Naive thymus-derived CD4-positive, alpha-beta T cell (primary cell): ENCODE results near the gene WFIKKN1. TPM values are rescaled to one million over a fixed set of nuclear protein-coding genes. Genes with fewer than 3 reads are reported as not detected.
A peak's percentile ranks its signal among the peaks of the same experiment; 100 is the strongest.

Experiments
- ATAC-seq: fragments of 150-1000 bp; cut with Tn5 transposase; 2 replicates; pipeline ENCODE4 v1.10.0; 2021; ENCODE audit warnings: mild to moderate bottlenecking, moderate library complexity
- CTCF ChIA-PET: fragments of 350-600 bp; sonication (Branson Sonifier 250); formaldehyde crosslinking; loops from one replicate; lab custom pipeline; 2021; ENCODE audit warnings: antibody characterized with exemption; lab: Charles Lee
- POLR2A ChIA-PET: fragments of 350-600 bp; sonication (Branson Sonifier 250); formaldehyde crosslinking; loops from one replicate; lab custom pipeline; 2021; ENCODE audit warnings: antibody characterized with exemption, inconsistent platforms; lab: Charles Lee
- DNase-seq, 9 donors: peaks; one replicate each; pipeline versions ENCODE4 v3.0.0 to v3.0.0-alpha.2; 2020 to 2022; ENCODE audit warnings: mixed read lengths in 1 of 9
- H3K27ac ChIP-seq: one replicate; pipeline ENCODE4 v1.7.0; 2013; ENCODE audit warnings: mild to moderate bottlenecking, low read depth, low read length, moderate library complexity
- H3K27me3 ChIP-seq, 2 donors: one replicate each; pipeline ENCODE4 v1.7.0; 2013; ENCODE audit warnings: low read length in 2 of 2, mild to moderate bottlenecking in 2 of 2, moderate library complexity in 2 of 2; ENCODE audit not compliant: control insufficient read depth in 2 of 2, insufficient read depth in 2 of 2
- H3K36me3 ChIP-seq, 3 experiments: 1 replicate in 2 of 3; 2 replicates in 1 of 3; pipeline ENCODE4 v1.7.0; 2013; ENCODE audit warnings: low read length in 3 of 3, mild to moderate bottlenecking in 3 of 3, moderate library complexity in 1 of 3; ENCODE audit not compliant: insufficient read depth in 3 of 3, control insufficient read depth in 2 of 3
- H3K4me1 ChIP-seq, 2 donors: one replicate each; pipeline ENCODE4 v1.7.0; 2013; ENCODE audit warnings: low read length in 2 of 2, mild to moderate bottlenecking in 2 of 2, moderate library complexity in 1 of 2; ENCODE audit not compliant: control insufficient read depth in 2 of 2, insufficient read depth in 2 of 2
- H3K4me3 ChIP-seq: 2 replicates; pipeline ENCODE4 v1.7.0; 2013; ENCODE audit warnings: mild to moderate bottlenecking, low read length
- H3K9me3 ChIP-seq, 3 experiments: 1 replicate in 2 of 3; 2 replicates in 1 of 3; pipeline ENCODE4 v1.7.0; 2013; ENCODE audit warnings: low read length in 3 of 3; ENCODE audit not compliant: control insufficient read depth in 2 of 3
- H3K27ac Mint-ChIP-seq, 9 donors: one replicate each; pipeline ENCODE4 v1.8.0; 2020 to 2022; ENCODE audit warnings: mixed read lengths in 9 of 9, mild to moderate bottlenecking in 8 of 9, moderate library complexity in 5 of 9, inconsistent platforms in 2 of 9
- H3K27me3 Mint-ChIP-seq, 5 donors: one replicate each; pipeline ENCODE4 v1.8.0; 2021 to 2022; ENCODE audit warnings: mixed read lengths in 5 of 5, mild to moderate bottlenecking in 1 of 5
- H3K36me3 Mint-ChIP-seq, 5 donors: one replicate each; pipeline ENCODE4 v1.8.0; 2020 to 2022; ENCODE audit warnings: mixed read lengths in 5 of 5, mild to moderate bottlenecking in 3 of 5, inconsistent platforms in 1 of 5
- H3K4me1 Mint-ChIP-seq, 7 donors: one replicate each; pipeline ENCODE4 v1.8.0; 2020 to 2022; ENCODE audit warnings: mixed read lengths in 7 of 7, mild to moderate bottlenecking in 3 of 7, inconsistent platforms in 1 of 7
- H3K4me3 Mint-ChIP-seq, 10 donors: one replicate each; pipeline ENCODE4 v1.8.0; 2020 to 2022; ENCODE audit warnings: mild to moderate bottlenecking in 10 of 10, mixed read lengths in 10 of 10, moderate library complexity in 6 of 10, inconsistent platforms in 2 of 10
- H3K9me3 Mint-ChIP-seq, 11 donors: one replicate each; pipeline ENCODE4 v1.8.0; 2020 to 2022; ENCODE audit warnings: mixed read lengths in 11 of 11, mild to moderate bottlenecking in 4 of 11, inconsistent platforms in 1 of 11, moderate library complexity in 1 of 11
- intact Hi-C, 2 donors: fragments of 100-400 bp; cut with micrococcal nuclease; formaldehyde crosslinking; loops; one replicate each; pipeline ENCODE4 v1.15.1; 2023
- polyA plus RNA-seq, 2 donors: library from polyadenylated mRNA; unstranded; fragments of 300-500 nt; fragmentation: Illumina TruSeq; gene quantifications; one replicate each; pipeline ENCODE4 v1.2.3, GENCODE V29; 2021
- total RNA-seq, 6 experiments: library from RNA in 5 of 6; stranded (reverse) in 5 of 6; gene quantifications; 1 replicate in 5 of 6; 2 replicates in 1 of 6; pipeline ENCODE4 v1.2.3 and lab custom pipeline; 2021 to 2026

Gene WFIKKN1
- total and polyA plus RNA-seq, 7 experiments from 2014 or later: 0.34 to 0.81 (median 0.56) TPM; not detected in 2

GRCh38 chr16:585351-585750 is 45.4 kb upstream of the WFIKKN1 start:
- intact Hi-C loops: loop anchor here in 1 of 2 donors (5.0 to 10.0 kb wide), 2 partner anchors 203 to 1199 kb away; partner anchors contain the start of genes NUBP2, PGAP6 and SPSB3
- peaks cover 0 to 1% (median 0%) of the 10 kb centered on the region in 11 donors for H3K9me3 Mint-ChIP-seq
- no peaks in the 10 kb centered on the region for H3K9me3 ChIP-seq
- H3K27ac Mint-ChIP-seq: peak overlapping the region in 3 of 9 donors; percentile 24 to 79 (median 48)
- no peak overlapping the region for H3K27ac ChIP-seq
- ATAC-seq (no peak), DNase-seq (no peak)
- no peaks in the 10 kb centered on the region for H3K27me3 ChIP-seq
- ChIA-PET CTCF (no interaction called here), POLR2A (interaction anchor here (1.4 kb wide), 1 partner anchor 8 kb away, joined by 4 read pairs; no protein-coding TSS in a partner anchor)
- H3K4me1 ChIP-seq: peaks cover 7 to 9% of the 10 kb centered on the region in 2 donors
- H3K36me3 ChIP-seq: peaks cover 0 to 7% (median 0%) of the 10 kb centered on the region in 3 experiments
- H3K27me3 Mint-ChIP-seq: no peaks in the 10 kb centered on the region
- no peak overlapping the region for H3K4me3 ChIP-seq
- no peaks in the 10 kb centered on the region for H3K36me3 Mint-ChIP-seq
- peaks cover under 1 to 15% (median 13%) of the 10 kb centered on the region in 7 donors for H3K4me1 Mint-ChIP-seq
- H3K4me3 Mint-ChIP-seq: peak overlapping the region in 3 of 10 donors; percentile 7 to 63 (median 38)

GRCh38 chr16:586047-586644 is 44.6 kb upstream of the WFIKKN1 start:
- intact Hi-C loops: loop anchor here in 1 of 2 donors (5.0 to 10.0 kb wide), 2 partner anchors 204 to 1199 kb away; partner anchors contain the start of genes NUBP2, PGAP6 and SPSB3
- CTCF ChIA-PET: no interaction called here
- POLR2A ChIA-PET: interaction anchor here (1.4 kb wide), 1 partner anchor 9 kb away, joined by 4 read pairs; no protein-coding TSS in a partner anchor

GRCh38 chr16:586645-587590 is 43.9 kb upstream of the WFIKKN1 start:
- H3K4me3 ChIP-seq: no peak overlapping the region
- no peaks in the 10 kb centered on the region for H3K27me3 ChIP-seq
- Mint-ChIP-seq H3K9me3 (peaks cover 0 to 1% (median 0%) of the 10 kb centered on the region in 11 donors), H3K27me3 (no peaks in the 10 kb centered on the region), H3K36me3 (peaks cover 0 to 2% (median 0%) of the 10 kb centered on the region in 5 donors), H3K4me1 (peaks cover 10 to 28% (median 24%) of the 10 kb centered on the region in 7 donors), H3K27ac (peak overlapping the region; percentile 59 to 98 (median 83)), H3K4me3 (peak overlapping the region in 9 of 10 donors; percentile 57 to 91 (median 80))
- H3K4me1 ChIP-seq: peaks cover 15 to 17% of the 10 kb centered on the region in 2 donors
- no peak overlapping the region for H3K27ac ChIP-seq
- ChIA-PET POLR2A (interaction anchor here (0.6 to 2.3 kb wide), 5 partner anchors 10 to 1007 kb away, joined by 3 to 19 read pairs (median 3); partner anchors contain the start of genes METTL26 and NHLRC4), CTCF (no interaction called here)
- DNase-seq (no peak), ATAC-seq (no peak)
- intact Hi-C loops: loop anchor here in 1 of 2 donors (5.0 to 10.0 kb wide), 2 partner anchors 205 to 1198 kb away; partner anchors contain the start of genes NUBP2, PGAP6 and SPSB3
- no peaks in the 10 kb centered on the region for H3K9me3 ChIP-seq
- peaks cover 0 to 7% (median 0%) of the 10 kb centered on the region in 3 experiments for H3K36me3 ChIP-seq

More at GRCh38 chr16:586047-586644, 44.6 kb upstream of the WFIKKN1 start:
- ATAC-seq (no peak), DNase-seq (no peak)
- H3K36me3 Mint-ChIP-seq: peaks cover 0 to 2% (median 0%) of the 10 kb centered on the region in 5 donors
- Histone ChIP-seq H3K27ac (no peak overlapping the region), H3K9me3 (no peaks in the 10 kb centered on the region), H3K27me3 (no peaks in the 10 kb centered on the region), H3K4me3 (no peak overlapping the region), H3K36me3 (peaks cover 0 to 7% (median 0%) of the 10 kb centered on the region in 3 experiments), H3K4me1 (peaks cover 14 to 17% of the 10 kb centered on the region in 2 donors)
- H3K27ac Mint-ChIP-seq: peak overlapping the region in 3 of 9 donors; percentile 24 to 79 (median 49)
- H3K9me3 Mint-ChIP-seq: peaks cover 0 to 1% (median 0%) of the 10 kb centered on the region in 11 donors
- peak overlapping the region in 2 of 10 donors; percentile 13 to 38 for H3K4me3 Mint-ChIP-seq
- peaks cover 8 to 23% (median 20%) of the 10 kb centered on the region in 7 donors for H3K4me1 Mint-ChIP-seq
- no peaks in the 10 kb centered on the region for H3K27me3 Mint-ChIP-seq

- Histone ChIP-seq H3K27ac (peak overlapping the region; percentile 93), H3K9me3 (no peaks in the 10 kb centered on the region), H3K4me1 (peaks cover 15 to 17% of the 10 kb centered on the region in 2 donors), H3K27me3 (no peaks in the 10 kb centered on the region), H3K36me3 (peaks cover 0 to 7% (median 0%) of the 10 kb centered on the region in 3 experiments), H3K4me3 (peak overlapping the region; percentile 93)
- DNase-seq (peak in 6 of 9 donors; percentile 64 to 78 (median 76)), ATAC-seq (peak; percentile 22)
- H3K4me1 Mint-ChIP-seq: peaks cover 20 to 41% (median 37%) of the 10 kb centered on the region in 7 donors
- ChIA-PET CTCF (no interaction called here), POLR2A (interaction anchor here (0.8 to 2.3 kb wide), 4 partner anchors 12 to 47 kb away, joined by 3 to 19 read pairs (median 4); partner anchors contain the start of genes METTL26 and NHLRC4)
- H3K36me3 Mint-ChIP-seq: peaks cover 0 to 2% (median 0%) of the 10 kb centered on the region in 5 donors
- H3K27ac Mint-ChIP-seq: peak overlapping the region; percentile 95 to 99 (median 98)
- H3K4me3 Mint-ChIP-seq: peak overlapping the region; percentile 86 to 98 (median 98)
- peaks cover 0 to 1% (median 0%) of the 10 kb centered on the region in 11 donors for H3K9me3 Mint-ChIP-seq
- no peaks in the 10 kb centered on the region for H3K27me3 Mint-ChIP-seq
- intact Hi-C loops: loop anchor here in 1 of 2 donors (5.0 to 10.0 kb wide), 2 partner anchors 206 to 1196 kb away; partner anchors contain the start of genes NUBP2, PGAP6 and SPSB3
Observed at GRCh38 chr16:588639-588888, 42.2 kb upstream of the WFIKKN1 start.

GRCh38 chr16:588889-589657 is 41.7 kb upstream of the WFIKKN1 start:
- H3K27ac ChIP-seq: peak overlapping the region; percentile 93
- Mint-ChIP-seq H3K27me3 (no peaks in the 10 kb centered on the region), H3K27ac (peak overlapping the region; percentile 95 to 100 (median 99)), H3K4me3 (peak overlapping the region; percentile 86 to 100 (median 98)), H3K9me3 (peaks cover 0 to 1% (median 0%) of the 10 kb centered on the region in 11 donors), H3K4me1 (peaks cover 25 to 44% (median 39%) of the 10 kb centered on the region in 7 donors), H3K36me3 (peaks cover 0 to 4% (median 0%) of the 10 kb centered on the region in 5 donors)
- no peaks in the 10 kb centered on the region for H3K9me3 ChIP-seq
- H3K36me3 ChIP-seq: peaks cover 0 to 9% (median 0%) of the 10 kb centered on the region in 3 experiments
- ChIA-PET CTCF (no interaction called here), POLR2A (interaction anchor here (0.8 to 2.3 kb wide), 4 partner anchors 13 to 47 kb away, joined by 3 to 19 read pairs (median 4); partner anchors contain the start of genes METTL26 and NHLRC4)
- ATAC-seq: peak; percentile 82
- DNase-seq: peak; percentile 98 to 100 (median 99)
- intact Hi-C loops: loop anchor here (1.0 to 10.0 kb wide), 10 partner anchors 10 to 1196 kb away; partner anchors contain the start of genes CAPN15 (in 2 of the 2), JMJD8 (in 2 of the 2), METTL26 (in 2 of the 2) and STUB1 (in 2 of the 2)
- peak overlapping the region; percentile 93 for H3K4me3 ChIP-seq
- H3K4me1 ChIP-seq: peaks cover 15 to 17% of the 10 kb centered on the region in 2 donors
- H3K27me3 ChIP-seq: no peaks in the 10 kb centered on the region
